GM18517 (cell line): Measurements from ENCODE around the gene BTBD2.

Source experiments
- ATAC-seq: cut with Tn5 transposase; IDR thresholded peaks from one replicate; pipeline ENCODE4 v1.9.1; 2021; ENCODE audit warnings: mild to moderate bottlenecking, moderate library complexity; ENCODE audit not compliant: unreplicated experiment

The BTBD2 gene

GRCh38 chr19:1968279-1969175 is 47.0 kb downstream of the BTBD2 start:
- ATAC-seq = no peak

GRCh38 chr19:1967087-1967608 is 48.4 kb downstream of the BTBD2 start:
- no peak for ATAC-seq

- ATAC-seq = no peak
These were observed 52.8 kb downstream of the BTBD2 start for GRCh38 chr19:1962674-1963073.

- ATAC-seq = no peak
These were observed 54.3 kb downstream of the BTBD2 start for GRCh38 chr19:1961000-1961883.

- no peak for ATAC-seq
These were observed 55.5 kb downstream of the BTBD2 start for GRCh38 chr19:1959928-1960589.

GRCh38 chr19:1957562-1958248 is 57.8 kb downstream of the BTBD2 start:
- no peak for ATAC-seq

GRCh38 chr19:1956868-1957492 is 58.5 kb downstream of the BTBD2 start:
- ATAC-seq = no peak

GRCh38 chr19:1956122-1956494 is 59.4 kb downstream of the BTBD2 start:
- ATAC-seq = no peak

GRCh38 chr19:1955171-1956121 is 60.1 kb downstream of the BTBD2 start:
- ATAC-seq = no peak

- ATAC-seq = no peak
These were observed 61.0 kb downstream of the BTBD2 start for GRCh38 chr19:1954532-1954933.

GRCh38 chr19:1953441-1954094 is 61.9 kb downstream of the BTBD2 start:
- ATAC-seq = no peak

- ATAC-seq = no peak
These were observed 62.5 kb downstream of the BTBD2 start for GRCh38 chr19:1953037-1953436.

GRCh38 chr19:1952635-1953034 is 62.9 kb downstream of the BTBD2 start:
- ATAC-seq = no peak

GRCh38 chr19:1950640-1951039 is 64.9 kb downstream of the BTBD2 start:
- ATAC-seq = no peak

- ATAC-seq = no peak
These were observed 66.0 kb downstream of the BTBD2 start for GRCh38 chr19:1949304-1950101.

GRCh38 chr19:1947651-1948209 is 67.8 kb downstream of the BTBD2 start:
- no peak for ATAC-seq

GRCh38 chr19:1945899-1946298 is 69.6 kb downstream of the BTBD2 start:
- ATAC-seq = no peak
